OCI-LY3 (cell line): ENCODE data around the gene TSPEAR.

ENCODE experiments used
- H2AFZ ChIP-seq: fragments of 200-600, 300-600 bp; shearing (Covaris generic); 2 replicates; pipeline ENCODE4 v1.6.0; 2014; ENCODE audit warnings: antibody characterized with exemption, low read depth, low read length
- H3K27ac ChIP-seq: fragments of 200-600, 300-600 bp; sonication (generic); 2 replicates; pipeline ENCODE4 v1.5.1; 2014; ENCODE audit warnings: mild to moderate bottlenecking, low read length, moderate library complexity, mixed read lengths
- H3K27me3 ChIP-seq: fragments of 200-600, 300-600 bp; sonication (generic); 2 replicates; pipeline ENCODE4 v1.6.1; 2014; ENCODE audit warnings: low read depth, low read length, mixed read lengths
- H3K36me3 ChIP-seq: fragments of 200-600, 300-600 bp; sonication (generic); replicated peaks from 2 replicates; pipeline ENCODE3; 2014; ENCODE audit warnings: low read depth, low read length, mixed read lengths
- H3K4me1 ChIP-seq: fragments of 300-600, 200-600 bp; sonication (generic); 2 replicates; pipeline ENCODE4 v1.6.1; 2014; ENCODE audit warnings: low read length, mixed read lengths
- H3K4me2 ChIP-seq: fragments of 200-600, 300-600 bp; sonication (generic); 2 replicates; pipeline ENCODE4 v1.6.1; 2014; ENCODE audit warnings: low read length, mixed read lengths
- H3K4me3 ChIP-seq: fragments of 300-600, 200-600 bp; sonication (generic); 2 replicates; pipeline ENCODE4 v1.5.1; 2014; ENCODE audit warnings: antibody characterized with exemption, mild to moderate bottlenecking, low read length, moderate library complexity
- H3K79me2 ChIP-seq: fragments of 300-600, 200-600 bp; shearing (Covaris generic); 2 replicates; pipeline ENCODE4 v1.6.1; 2014; ENCODE audit warnings: mild to moderate bottlenecking, low read length, mixed read lengths
- H3K9ac ChIP-seq: fragments of 300-600, 200-600 bp; shearing (Covaris generic); 2 replicates; pipeline ENCODE4 v1.6.0; 2014; ENCODE audit warnings: mild to moderate bottlenecking, low read length, moderate library complexity
- H3K9me3 ChIP-seq: fragments of 200-600, 300-600 bp; shearing (Covaris generic); 2 replicates; pipeline ENCODE4 v1.6.1; 2014; ENCODE audit warnings: low read length, mixed read lengths; ENCODE audit not compliant: insufficient read depth
- H4K20me1 ChIP-seq: fragments of 200-600, 300-600 bp; sonication (generic); 2 replicates; pipeline ENCODE4 v1.6.1; 2016; ENCODE audit warnings: low read length, mixed read lengths; ENCODE audit not compliant: insufficient read depth
- EZH2phosphoT487 ChIP-seq: fragments of 200-600 bp; shearing (Covaris generic); IDR thresholded peaks from 2 replicates; pipeline ENCODE4 v1.6.1; 2018; ENCODE audit warnings: antibody characterized with exemption, mixed run types, low read depth
- TF ChIP-seq, protein P1 (sequence below): fragments of 200-600, 300-600 bp; sonication (generic); IDR thresholded peaks from 2 replicates; pipeline ENCODE4 v1.5.1; 2014; ENCODE audit warnings: antibody characterized with exemption, low read length, low read depth

The TSPEAR gene

GRCh38 chr21:44658913-44659595 is 52.3 kb downstream of the TSPEAR start:
- TF ChIP-seq, protein P1, sequence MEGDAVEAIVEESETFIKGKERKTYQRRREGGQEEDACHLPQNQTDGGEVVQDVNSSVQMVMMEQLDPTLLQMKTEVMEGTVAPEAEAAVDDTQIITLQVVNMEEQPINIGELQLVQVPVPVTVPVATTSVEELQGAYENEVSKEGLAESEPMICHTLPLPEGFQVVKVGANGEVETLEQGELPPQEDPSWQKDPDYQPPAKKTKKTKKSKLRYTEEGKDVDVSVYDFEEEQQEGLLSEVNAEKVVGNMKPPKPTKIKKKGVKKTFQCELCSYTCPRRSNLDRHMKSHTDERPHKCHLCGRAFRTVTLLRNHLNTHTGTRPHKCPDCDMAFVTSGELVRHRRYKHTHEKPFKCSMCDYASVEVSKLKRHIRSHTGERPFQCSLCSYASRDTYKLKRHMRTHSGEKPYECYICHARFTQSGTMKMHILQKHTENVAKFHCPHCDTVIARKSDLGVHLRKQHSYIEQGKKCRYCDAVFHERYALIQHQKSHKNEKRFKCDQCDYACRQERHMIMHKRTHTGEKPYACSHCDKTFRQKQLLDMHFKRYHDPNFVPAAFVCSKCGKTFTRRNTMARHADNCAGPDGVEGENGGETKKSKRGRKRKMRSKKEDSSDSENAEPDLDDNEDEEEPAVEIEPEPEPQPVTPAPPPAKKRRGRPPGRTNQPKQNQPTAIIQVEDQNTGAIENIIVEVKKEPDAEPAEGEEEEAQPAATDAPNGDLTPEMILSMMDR = no peak
- no peak for TF ChIP-seq EZH2phosphoT487
- no peak overlapping the region for H2AFZ ChIP-seq
- no peak overlapping the region for H3K27ac ChIP-seq
- no peaks in the 10 kb centered on the region for H3K9me3 ChIP-seq
- no peaks in the 10 kb centered on the region for H3K79me2 ChIP-seq
- no peak overlapping the region for H3K9ac ChIP-seq
- no peaks in the 10 kb centered on the region for H4K20me1 ChIP-seq
- H3K4me2 ChIP-seq = no peak overlapping the region
- no peaks in the 10 kb centered on the region for H3K4me1 ChIP-seq
- H3K4me3 ChIP-seq = no peak overlapping the region
- no peaks in the 10 kb centered on the region for H3K36me3 ChIP-seq
- H3K27me3 ChIP-seq = no peaks in the 10 kb centered on the region

DNA sequence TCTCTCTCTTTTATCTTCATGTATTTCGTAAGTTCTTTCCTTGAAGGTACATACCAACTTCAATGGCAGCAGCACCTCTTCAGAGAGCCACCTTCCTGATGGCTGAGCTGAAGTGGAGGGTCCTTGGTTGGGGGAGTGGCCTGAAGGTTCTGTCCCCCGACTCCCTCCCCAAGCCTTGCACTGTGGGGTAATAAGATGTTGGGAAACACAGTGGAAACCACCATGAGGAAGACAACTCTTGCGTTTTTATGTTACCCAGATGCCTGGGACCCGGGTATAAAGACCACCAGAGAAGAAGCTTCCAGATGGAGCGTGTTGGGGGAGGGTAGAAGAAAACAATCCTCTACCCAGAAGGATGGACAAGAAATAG is 52.8 kb downstream of the TSPEAR start:
- Histone ChIP-seq H3K4me3 (no peak overlapping the region), H3K36me3 (no peaks in the 10 kb centered on the region), H4K20me1 (no peaks in the 10 kb centered on the region), H3K27me3 (no peaks in the 10 kb centered on the region), H3K9ac (no peak overlapping the region), H3K4me1 (no peaks in the 10 kb centered on the region), H3K79me2 (no peaks in the 10 kb centered on the region), H3K27ac (no peak overlapping the region), H3K9me3 (no peaks in the 10 kb centered on the region), H3K4me2 (no peak overlapping the region), H2AFZ (no peak overlapping the region)
- TF ChIP-seq EZH2phosphoT487 = no peak
- TF ChIP-seq, protein P1 = no peak

DNA sequence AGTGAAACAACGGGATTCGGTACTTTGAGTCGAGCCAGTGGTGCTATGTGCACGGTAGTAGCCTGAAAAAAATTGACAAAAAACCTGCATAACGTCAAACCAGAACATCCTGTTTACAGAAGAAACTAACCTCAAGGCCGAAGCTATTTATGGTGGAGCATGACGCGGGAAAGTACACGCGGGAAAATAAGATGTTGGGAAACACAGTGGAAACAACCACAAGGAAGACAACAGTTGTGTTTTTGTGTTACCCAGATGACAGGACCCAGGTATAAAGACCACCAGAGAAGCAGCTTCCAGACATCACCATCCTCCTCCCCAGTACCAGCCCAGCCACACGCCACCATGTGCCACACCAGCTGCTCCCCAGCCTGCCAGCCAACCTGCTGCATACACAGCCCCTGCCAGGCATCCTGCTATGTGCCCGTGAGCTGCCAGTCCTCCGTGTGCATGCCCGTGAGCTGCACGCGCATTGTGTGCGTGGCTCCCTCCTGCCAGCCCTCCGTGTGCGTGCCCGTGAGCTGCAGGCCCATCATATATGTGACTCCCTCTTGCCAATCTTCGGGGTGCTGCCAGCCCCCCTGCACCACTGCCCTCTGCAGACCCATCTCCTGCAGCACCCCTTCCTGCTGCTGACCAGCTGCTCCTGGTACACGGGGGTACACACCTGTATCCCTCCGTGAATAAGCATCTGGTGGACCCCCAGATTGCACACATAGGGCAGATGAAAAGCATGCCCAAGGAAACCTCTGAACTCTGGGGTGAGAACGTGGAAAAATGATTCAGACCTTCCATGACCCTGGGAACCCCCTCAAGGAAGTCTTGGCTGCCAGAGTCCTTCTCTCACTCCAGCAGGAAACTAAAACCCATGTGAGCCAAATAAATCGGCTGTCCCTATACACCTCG is 53.5 kb downstream of the TSPEAR start, which contains the start of gene KRTAP12-3:
KRTAP12-3 (plus strand) TSS at position 298 of the 906 bp plus-strand sequence; CDS start at position 346, 48 bp downstream.
- no peaks in the 10 kb centered on the region for H3K27me3 ChIP-seq
- no peaks in the 10 kb centered on the region for H3K4me1 ChIP-seq
- H3K27ac ChIP-seq = no peak within 1 kb of the TSS
- no peak within 1 kb of the TSS for H3K4me2 ChIP-seq
- TF ChIP-seq EZH2phosphoT487 = no peak
- TF ChIP-seq, protein P1 = no peak
- no peaks in the 10 kb centered on the region for H3K9me3 ChIP-seq
- no peaks in the 10 kb centered on the region for H4K20me1 ChIP-seq
- no peaks in the 10 kb centered on the region for H3K36me3 ChIP-seq
- no peak within 1 kb of the TSS for H3K4me3 ChIP-seq
- no peak within 1 kb of the TSS for H3K9ac ChIP-seq
- H3K79me2 ChIP-seq = no peaks in the 10 kb centered on the region
- no peak within 1 kb of the TSS for H2AFZ ChIP-seq

DNA sequence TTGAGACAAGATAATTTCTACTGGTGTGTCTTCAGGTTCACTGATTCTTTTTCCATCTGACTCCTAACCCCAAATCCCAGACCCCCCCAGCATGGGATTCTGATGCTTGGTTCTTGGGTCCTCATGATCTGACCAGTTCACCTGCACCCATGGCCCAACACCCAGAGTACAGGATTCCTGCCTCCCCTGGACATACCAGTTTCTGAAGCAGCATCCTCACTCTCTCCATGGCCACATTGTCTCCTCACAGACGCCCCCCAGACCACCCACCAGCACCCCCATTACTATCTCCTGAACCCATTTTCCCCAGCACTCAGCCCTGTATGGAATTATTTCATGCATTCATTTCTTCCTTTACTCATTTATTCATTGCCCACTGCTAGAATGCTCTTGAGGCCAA is 54.5 kb downstream of the TSPEAR start:
- Histone ChIP-seq H3K9me3 (no peaks in the 10 kb centered on the region), H4K20me1 (no peaks in the 10 kb centered on the region), H3K9ac (no peak overlapping the region), H3K79me2 (no peaks in the 10 kb centered on the region), H2AFZ (no peak overlapping the region), H3K27me3 (no peaks in the 10 kb centered on the region), H3K4me1 (no peaks in the 10 kb centered on the region), H3K27ac (no peak overlapping the region), H3K36me3 (no peaks in the 10 kb centered on the region), H3K4me3 (no peak overlapping the region), H3K4me2 (no peak overlapping the region)
- TF ChIP-seq, protein P1 = no peak
- TF ChIP-seq EZH2phosphoT487 = no peak
